Breast epithelium (tissue), 4 donors: Measurements from ENCODE around the gene CHST9. TPM values are rescaled to one million over a fixed set of nuclear protein-coding genes. Genes with fewer than 3 reads are reported as not detected.

Experiments
- DNase-seq, 2 donors: peaks; one replicate each; pipeline ENCODE4 v3.0.0-alpha.2; 2019; ENCODE audit warnings: low spot score in 2 of 2
- H3K27ac ChIP-seq, 2 donors: fragments of 200-600 bp; sonication (generic) in 1 of 2; one replicate each; pipeline ENCODE4 v1.5.1; 2016 to 2019; ENCODE audit warnings: mild to moderate bottlenecking in 1 of 2
- H3K27me3 ChIP-seq, 2 donors: fragments of 200-600 bp; sonication (generic) in 1 of 2; one replicate each; pipeline versions ENCODE4 v1.5.1 to v1.6.0; 2017 to 2019; ENCODE audit warnings: control low read depth in 1 of 2, mild to moderate bottlenecking in 1 of 2
- H3K36me3 ChIP-seq: fragments of 200-600 bp; one replicate; pipeline ENCODE4 v1.5.1; 2019
- H3K4me1 ChIP-seq, 2 donors: fragments of 200-600 bp; sonication (generic); one replicate each; pipeline ENCODE4 v1.5.1; 2016 to 2019; ENCODE audit warnings: control low read depth in 1 of 2
- H3K4me3 ChIP-seq, 3 donors: fragments of 200-600 bp; sonication (generic); 1 replicate in 2 of 3; 2 replicates in 1 of 3; pipeline ENCODE4 v1.5.1; 2016 to 2019; ENCODE audit warnings: mild to moderate bottlenecking in 3 of 3, moderate library complexity in 2 of 3
- H3K9me3 ChIP-seq, 2 donors: fragments of 200-600 bp; sonication (generic) in 1 of 2; one replicate each; pipeline ENCODE4 v1.5.1; 2016 to 2019; ENCODE audit warnings: control low read depth in 1 of 2
- POLR2A ChIP-seq: fragments of 450-650 bp; IDR thresholded peaks from one replicate; pipeline ENCODE4 v1.6.1; 2016; ENCODE audit warnings: antibody characterized with exemption, mild to moderate bottlenecking, moderate library complexity
- POLR2AphosphoS5 ChIP-seq, 3 donors: sonication (generic); formaldehyde crosslinking; IDR thresholded peaks; one replicate each; pipeline ENCODE4 v1.6.1; 2017; ENCODE audit warnings: antibody characterized with exemption in 3 of 3
- intact Hi-C: fragments of 100-400 bp; cut with DNase I; formaldehyde crosslinking; loops from one replicate; pipeline ENCODE4 v1.15.1; 2023; ENCODE audit warnings: low total_unique reads
- total RNA-seq, 3 donors: library from RNA; depleted of rRNA; stranded (reverse); fragments of >200 nt; gene quantifications; one replicate each; pipeline ENCODE4 v1.1.0, GENCODE V29; 2016
- TF ChIP-seq, protein P1 (sequence below), 3 donors: fragments of 450-650 bp; IDR thresholded peaks; one replicate each; pipeline ENCODE4 v1.5.1; 2016 to 2017; ENCODE audit warnings: antibody characterized with exemption in 3 of 3, mild to moderate bottlenecking in 3 of 3, moderate library complexity in 3 of 3

The CHST9 gene
- total RNA-seq, 3 donors from 2014 or later = 1.6 to 8.5 TPM; not detected in 1

DNA sequence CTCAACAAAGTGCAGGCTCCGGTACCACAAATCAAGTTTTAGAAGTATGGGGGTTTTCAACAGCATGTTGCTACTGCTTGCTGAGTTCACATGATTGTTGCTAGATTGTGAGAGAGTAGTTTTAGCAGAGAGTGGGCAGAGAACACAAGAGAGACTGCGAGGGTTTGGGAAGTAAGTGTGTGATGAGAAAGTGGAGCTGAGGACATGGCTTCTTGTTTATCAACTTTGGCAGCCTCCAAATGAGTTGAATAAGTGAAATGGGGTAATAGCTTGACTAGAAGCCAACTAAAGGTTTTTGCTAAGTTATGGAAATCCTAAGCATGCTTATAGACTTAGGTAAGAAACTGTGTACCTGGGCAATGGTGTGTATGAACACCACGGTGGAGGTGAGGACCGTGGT is 135.1 kb downstream of the CHST9 start:
- H3K4me3 ChIP-seq = no peak overlapping the region
- TF ChIP-seq POLR2AphosphoS5 (IDR thresholded peaks at IDR 0.05) (no peak), POLR2A (no peak)
- TF ChIP-seq, protein P1, sequence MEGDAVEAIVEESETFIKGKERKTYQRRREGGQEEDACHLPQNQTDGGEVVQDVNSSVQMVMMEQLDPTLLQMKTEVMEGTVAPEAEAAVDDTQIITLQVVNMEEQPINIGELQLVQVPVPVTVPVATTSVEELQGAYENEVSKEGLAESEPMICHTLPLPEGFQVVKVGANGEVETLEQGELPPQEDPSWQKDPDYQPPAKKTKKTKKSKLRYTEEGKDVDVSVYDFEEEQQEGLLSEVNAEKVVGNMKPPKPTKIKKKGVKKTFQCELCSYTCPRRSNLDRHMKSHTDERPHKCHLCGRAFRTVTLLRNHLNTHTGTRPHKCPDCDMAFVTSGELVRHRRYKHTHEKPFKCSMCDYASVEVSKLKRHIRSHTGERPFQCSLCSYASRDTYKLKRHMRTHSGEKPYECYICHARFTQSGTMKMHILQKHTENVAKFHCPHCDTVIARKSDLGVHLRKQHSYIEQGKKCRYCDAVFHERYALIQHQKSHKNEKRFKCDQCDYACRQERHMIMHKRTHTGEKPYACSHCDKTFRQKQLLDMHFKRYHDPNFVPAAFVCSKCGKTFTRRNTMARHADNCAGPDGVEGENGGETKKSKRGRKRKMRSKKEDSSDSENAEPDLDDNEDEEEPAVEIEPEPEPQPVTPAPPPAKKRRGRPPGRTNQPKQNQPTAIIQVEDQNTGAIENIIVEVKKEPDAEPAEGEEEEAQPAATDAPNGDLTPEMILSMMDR (IDR thresholded peaks at IDR 0.05) = no peak
- no peaks in the 10 kb centered on the region for H3K4me1 ChIP-seq
- H3K36me3 ChIP-seq = no peaks in the 10 kb centered on the region
- intact Hi-C loops = no loop called here
- H3K27me3 ChIP-seq = no peaks in the 10 kb centered on the region
- no peak for DNase-seq
- H3K27ac ChIP-seq = no peak overlapping the region
- no peaks in the 10 kb centered on the region for H3K9me3 ChIP-seq

DNA sequence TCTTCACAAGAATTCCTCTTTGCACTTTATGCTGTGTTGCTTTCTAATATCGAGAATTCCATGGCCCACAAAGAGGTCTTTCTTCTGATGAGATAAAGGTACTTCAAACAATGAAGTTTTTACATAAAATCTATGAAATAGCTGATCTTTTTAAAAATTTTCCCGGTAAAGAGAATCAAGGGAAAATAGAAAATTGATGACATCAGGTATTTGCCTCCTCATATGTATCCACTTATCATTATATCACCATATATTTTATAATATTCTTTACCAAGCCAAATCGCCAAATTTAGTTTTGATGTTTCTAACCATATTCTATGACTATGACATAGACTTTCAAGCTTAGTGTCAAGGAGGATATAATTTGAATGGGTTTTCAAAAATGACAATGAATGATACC is 139.8 kb downstream of the CHST9 start:
- DNase-seq = no peak
- TF ChIP-seq POLR2A = no peak
- no peak for TF ChIP-seq POLR2AphosphoS5 (IDR thresholded peaks at IDR 0.05)
- TF ChIP-seq, protein P1 (IDR thresholded peaks at IDR 0.05) = no peak
- Histone ChIP-seq H3K27ac (no peak overlapping the region), H3K27me3 (no peaks in the 10 kb centered on the region), H3K36me3 (no peaks in the 10 kb centered on the region), H3K4me1 (no peaks in the 10 kb centered on the region), H3K9me3 (no peaks in the 10 kb centered on the region), H3K4me3 (no peak overlapping the region)
- intact Hi-C loops = no loop called here

DNA sequence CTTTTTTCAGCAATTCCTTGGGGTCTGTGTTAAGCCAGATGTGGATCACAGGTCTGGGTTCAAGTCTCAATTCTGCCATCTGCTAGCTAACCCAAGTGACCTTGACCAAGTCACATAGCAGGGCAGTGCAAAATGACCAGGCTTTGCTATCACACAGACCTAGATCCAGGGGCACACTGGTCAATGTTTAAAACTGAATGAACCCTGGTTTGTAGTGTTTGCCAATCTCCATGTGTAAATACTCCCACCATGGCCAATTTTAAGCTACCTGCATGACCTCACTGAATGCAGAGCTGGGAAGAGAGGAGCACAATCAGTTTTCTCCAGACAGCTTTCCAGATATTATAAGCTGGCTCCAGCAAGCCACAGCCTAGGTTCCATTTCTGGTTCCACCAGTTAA is 142.9 kb downstream of the CHST9 start:
- TF ChIP-seq POLR2AphosphoS5 (IDR thresholded peaks at IDR 0.05) = no peak
- TF ChIP-seq POLR2A = no peak
- TF ChIP-seq, protein P1 (IDR thresholded peaks at IDR 0.05) = no peak
- intact Hi-C loops = loop anchor here (5.0 kb wide), 1 partner anchor 505 kb away; no protein-coding TSS in a partner anchor
- DNase-seq = no peak
- Histone ChIP-seq H3K27me3 (no peaks in the 10 kb centered on the region), H3K36me3 (no peaks in the 10 kb centered on the region), H3K27ac (no peak overlapping the region), H3K4me1 (no peaks in the 10 kb centered on the region), H3K4me3 (no peak overlapping the region), H3K9me3 (no peaks in the 10 kb centered on the region)

DNA sequence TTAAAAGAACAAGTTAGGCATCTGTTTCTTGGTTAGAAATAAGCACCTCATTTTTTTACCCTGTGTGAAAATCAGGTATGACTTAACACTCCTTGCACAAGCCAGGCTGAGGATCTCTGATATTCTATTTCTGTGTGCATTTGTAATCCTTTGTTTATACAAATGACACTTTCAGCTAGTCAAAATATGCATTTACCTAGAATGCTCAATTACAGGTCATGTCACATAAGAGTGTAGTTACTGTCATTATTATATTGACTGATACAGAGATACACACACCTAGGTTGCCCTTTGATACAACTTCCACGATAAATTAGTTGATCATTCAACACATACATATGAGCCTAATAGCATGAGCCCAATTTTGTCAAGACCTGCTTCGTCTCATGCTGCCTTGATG is 144.3 kb downstream of the CHST9 start:
- Histone ChIP-seq H3K4me3 (no peak overlapping the region), H3K36me3 (no peaks in the 10 kb centered on the region), H3K27ac (no peak overlapping the region), H3K27me3 (no peaks in the 10 kb centered on the region), H3K4me1 (no peaks in the 10 kb centered on the region), H3K9me3 (no peaks in the 10 kb centered on the region)
- no peak for DNase-seq
- intact Hi-C loops = loop anchor here (5.0 kb wide), 1 partner anchor 507 kb away; no protein-coding TSS in a partner anchor
- TF ChIP-seq POLR2A (no peak), POLR2AphosphoS5 (IDR thresholded peaks at IDR 0.05) (no peak)
- TF ChIP-seq, protein P1 (IDR thresholded peaks at IDR 0.05) = no peak

DNA sequence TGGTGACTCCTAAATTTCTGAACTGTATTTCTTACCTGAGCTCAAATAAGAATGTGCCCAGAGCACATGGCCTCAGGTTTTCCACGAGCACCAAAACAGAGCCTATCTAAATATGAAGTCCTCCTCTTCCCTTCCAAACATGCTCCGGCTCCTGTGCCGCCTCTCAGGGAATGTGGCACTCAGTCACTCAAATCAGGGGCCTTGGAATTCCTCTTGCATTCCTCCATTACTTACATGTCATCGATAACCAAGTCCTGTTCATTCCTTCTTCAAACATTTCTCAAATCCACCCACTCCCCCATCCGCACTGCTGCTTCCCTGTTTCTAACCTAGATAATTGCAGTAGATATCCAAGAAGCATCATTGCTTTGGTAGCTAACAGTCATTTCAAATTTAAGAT is 151.4 kb downstream of the CHST9 start:
- TF ChIP-seq POLR2A (no peak), POLR2AphosphoS5 (IDR thresholded peaks at IDR 0.05) (no peak)
- TF ChIP-seq, protein P1 (IDR thresholded peaks at IDR 0.05) = no peak
- intact Hi-C loops = no loop called here
- DNase-seq = no peak
- Histone ChIP-seq H3K9me3 (no peaks in the 10 kb centered on the region), H3K36me3 (no peaks in the 10 kb centered on the region), H3K27me3 (no peaks in the 10 kb centered on the region), H3K4me3 (no peak overlapping the region), H3K27ac (no peak overlapping the region), H3K4me1 (no peaks in the 10 kb centered on the region)
